ES-I3 (cell line): ENCODE measurements around the gene SLC1A1.
"Not testable (repeated sequence)": the region's sequence is repeated elsewhere in the genome, so short reads cannot be mapped to it uniquely, and the experiment has no call there.

Experiments
- H3K36me3 ChIP-seq: 2 replicates; pipeline ENCODE4 v1.6.1; 2013; ENCODE audit warnings: mild to moderate bottlenecking, low read length, control low read depth, moderate library complexity; ENCODE audit not compliant: insufficient read depth
- H3K4me1 ChIP-seq: 2 replicates; pipeline ENCODE4 v1.6.1; 2013; ENCODE audit warnings: mild to moderate bottlenecking, control low read depth, low read length; ENCODE audit not compliant: insufficient read depth
- H3K9ac ChIP-seq: 2 replicates; pipeline ENCODE4 v1.6.1; 2013; ENCODE audit warnings: low read depth, mild to moderate bottlenecking, low read length, moderate library complexity
- H3K9me3 ChIP-seq: 2 replicates; pipeline ENCODE4 v1.6.1; 2013; ENCODE audit warnings: mild to moderate bottlenecking, low read length, moderate library complexity; ENCODE audit not compliant: control insufficient read depth, insufficient read depth

SLC1A1 gene

DNA sequence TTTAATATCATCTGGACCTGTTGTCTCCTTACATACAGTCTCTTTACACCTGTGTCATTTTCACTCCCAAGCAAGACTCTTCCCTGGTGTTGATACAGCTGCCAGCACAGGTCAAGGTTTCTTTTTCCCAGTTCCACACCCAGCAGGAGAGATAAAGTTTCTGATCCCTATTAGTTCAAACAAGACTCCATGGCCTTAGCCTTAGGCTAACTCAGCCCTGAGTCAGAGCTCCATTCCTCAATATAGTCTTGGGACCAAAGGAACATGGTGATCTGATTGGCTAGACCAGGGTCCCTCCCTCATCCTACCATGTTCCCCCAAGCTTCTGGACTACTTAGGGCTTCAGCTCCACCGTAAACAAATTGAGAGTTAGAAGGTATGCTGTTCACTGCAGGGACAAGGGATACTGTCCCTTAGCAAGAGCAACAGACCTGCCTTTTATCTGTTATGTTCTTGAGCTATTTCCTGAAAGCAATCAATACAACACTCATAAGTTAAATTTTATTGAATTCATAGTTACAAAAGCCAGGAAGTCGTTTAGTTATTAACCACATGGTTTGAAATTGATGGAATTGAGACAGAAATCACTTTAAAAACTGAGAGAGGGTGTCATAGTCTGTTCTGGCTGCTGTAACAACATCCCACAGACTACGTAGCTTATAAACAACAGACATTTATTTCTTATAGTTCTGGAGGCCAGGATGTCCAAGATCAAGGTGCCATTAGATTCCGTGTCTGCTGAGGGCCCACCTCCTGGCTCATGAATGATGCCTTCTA is 20.5 kb downstream of the SLC1A1 start:
- Histone ChIP-seq H3K36me3 (no peaks in the 10 kb centered on the region), H3K9me3 (no peaks in the 10 kb centered on the region), H3K4me1 (peaks cover 12% of the 10 kb centered on the region), H3K9ac (no peak overlapping the region)

DNA sequence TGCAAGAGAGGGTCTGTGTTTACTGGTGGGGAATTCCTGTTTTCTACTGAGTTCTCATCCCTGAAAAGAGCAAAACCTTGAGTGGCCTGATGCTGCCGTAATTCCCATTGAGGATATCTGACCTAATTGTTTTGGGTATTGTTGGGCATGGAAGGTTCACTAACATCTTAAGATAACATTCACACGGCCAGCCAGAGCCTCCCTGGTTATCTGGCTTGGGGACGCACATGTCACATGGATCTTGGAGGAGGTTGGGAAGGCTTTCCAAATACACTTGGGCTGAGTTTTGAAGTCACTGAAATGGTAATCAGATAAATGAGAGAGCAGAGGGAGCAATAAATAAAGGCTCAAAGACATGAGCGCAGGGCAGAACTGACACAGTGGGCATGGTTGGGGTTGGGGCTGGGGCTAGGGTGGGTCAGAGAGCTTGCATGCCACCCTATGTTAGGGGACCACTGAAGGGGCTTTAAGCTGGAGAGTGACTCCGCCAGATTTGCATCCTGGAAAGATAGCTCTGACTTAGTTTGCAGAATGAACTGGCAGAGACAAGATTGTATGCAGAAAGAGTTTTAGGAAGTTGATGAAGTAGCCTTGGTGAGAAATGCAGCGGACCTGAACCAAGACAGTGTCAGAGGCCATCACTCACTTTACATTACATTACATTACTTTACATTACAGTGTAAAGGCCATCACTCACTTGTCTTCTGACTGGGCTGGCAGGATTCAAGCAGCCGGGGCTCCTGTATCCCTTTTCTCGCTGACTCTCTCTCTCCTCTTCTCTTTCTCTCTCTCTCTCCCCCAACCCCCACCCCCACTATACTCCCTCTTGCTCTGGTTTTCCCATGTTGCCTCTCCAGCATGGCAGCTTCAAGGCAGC is 24.2 kb downstream of the SLC1A1 start:
- H3K36me3 ChIP-seq: no peaks in the 10 kb centered on the region
- no peak overlapping the region for H3K9ac ChIP-seq
- peaks cover 14% of the 10 kb centered on the region for H3K4me1 ChIP-seq
- no peaks in the 10 kb centered on the region for H3K9me3 ChIP-seq

GRCh38 chr9:4515958-4516375 is 25.7 kb downstream of the SLC1A1 start:
- H3K9ac ChIP-seq: no peak overlapping the region
- no peaks in the 10 kb centered on the region for H3K9me3 ChIP-seq
- no peaks in the 10 kb centered on the region for H3K36me3 ChIP-seq
- H3K4me1 ChIP-seq: peaks cover 14% of the 10 kb centered on the region

DNA sequence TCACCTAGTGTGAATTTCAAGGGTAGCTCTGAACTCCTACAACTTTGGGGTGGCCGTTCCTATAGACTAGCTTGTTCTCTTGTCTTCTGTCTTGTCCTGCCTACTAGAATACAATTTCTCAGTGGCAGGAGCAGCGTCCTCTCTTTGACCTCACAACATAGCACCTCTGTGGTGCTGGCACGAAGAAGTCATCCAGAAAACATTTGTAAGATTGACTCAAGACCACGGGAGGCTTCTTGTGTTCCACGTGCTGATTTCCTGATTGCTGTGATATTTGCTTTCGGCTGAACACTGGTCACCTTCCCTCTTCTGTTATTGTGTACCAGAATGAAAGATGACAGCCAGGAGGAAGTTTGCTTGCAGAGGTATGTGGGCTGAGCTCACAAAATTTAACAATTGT is 27.0 kb downstream of the SLC1A1 start:
- H3K9ac ChIP-seq: no peak overlapping the region
- no peaks in the 10 kb centered on the region for H3K36me3 ChIP-seq

GRCh38 chr9:4519604-4520003 is 29.3 kb downstream of the SLC1A1 start:
- H3K9me3 ChIP-seq: no peaks in the 10 kb centered on the region
- H3K36me3 ChIP-seq: no peaks in the 10 kb centered on the region
- H3K4me1 ChIP-seq: peaks cover 9% of the 10 kb centered on the region; the same call in 1 of the 2 replicates
- no peak overlapping the region for H3K9ac ChIP-seq

More for the DNA sequence above, 27.0 kb downstream of the SLC1A1 start:
- H3K9me3 ChIP-seq: no peaks in the 10 kb centered on the region
- peaks cover 14% of the 10 kb centered on the region for H3K4me1 ChIP-seq

DNA sequence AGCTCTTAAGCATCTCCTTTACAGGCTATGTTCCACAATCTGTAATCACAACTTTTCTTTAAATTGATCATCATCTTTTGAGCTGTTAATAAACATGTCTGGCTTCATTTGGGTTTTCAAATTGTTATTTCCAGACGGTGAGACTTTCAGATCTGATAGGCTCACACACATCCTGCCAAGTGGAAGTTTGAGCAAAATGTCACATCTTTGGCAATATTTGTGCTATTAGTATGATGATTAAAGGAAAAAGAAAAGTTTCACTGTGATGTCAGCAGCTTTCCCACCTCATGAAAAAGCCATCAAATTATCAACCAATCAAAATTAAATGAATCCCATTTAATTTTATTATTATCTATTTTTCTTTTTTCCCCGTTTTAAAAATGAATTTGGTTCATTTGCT is 29.8 kb downstream of the SLC1A1 start:
- Histone ChIP-seq H3K9me3 (no peaks in the 10 kb centered on the region), H3K4me1 (peaks cover 8% of the 10 kb centered on the region; the same call in 1 of the 2 replicates)

DNA sequence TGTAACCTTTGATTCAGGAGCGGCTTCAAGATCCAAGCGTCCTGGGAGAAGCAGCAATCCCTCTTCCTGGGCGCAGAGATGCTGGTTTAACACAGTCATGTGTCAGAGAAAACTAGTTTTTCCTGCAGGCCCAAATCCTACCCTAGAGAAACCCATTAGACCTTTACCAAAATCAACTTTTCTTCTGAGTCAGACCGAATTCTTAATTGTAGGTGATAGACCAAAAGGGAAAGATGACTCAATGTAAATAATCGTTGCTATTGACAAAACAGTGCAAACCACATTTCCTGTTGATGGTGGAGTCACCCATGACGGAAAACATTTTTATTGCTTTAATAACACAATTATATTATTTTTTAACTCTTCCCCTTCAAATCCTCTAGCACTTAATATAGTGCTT is 40.1 kb downstream of the SLC1A1 start:
- Histone ChIP-seq H3K4me1 (peaks cover 8% of the 10 kb centered on the region; the same call in 1 of the 2 replicates), H3K9ac (no peak overlapping the region), H3K9me3 (no peaks in the 10 kb centered on the region), H3K36me3 (no peaks in the 10 kb centered on the region)

More for the DNA sequence above, 29.8 kb downstream of the SLC1A1 start:
- Histone ChIP-seq H3K9ac (no peak overlapping the region), H3K36me3 (no peaks in the 10 kb centered on the region)

GRCh38 chr9:4530831-4531230 is 40.6 kb downstream of the SLC1A1 start:
- not testable (repeated sequence) for H3K36me3 ChIP-seq, H3K9me3 ChIP-seq, H3K4me1 ChIP-seq, H3K9ac ChIP-seq

- H3K36me3 ChIP-seq: not testable (repeated sequence)
These were observed 41.1 kb downstream of the SLC1A1 start for GRCh38 chr9:4531355-4531754.

GRCh38 chr9:4533881-4534280 is 43.6 kb downstream of the SLC1A1 start:
- H3K4me1 ChIP-seq, H3K36me3 ChIP-seq, H3K9me3 ChIP-seq, H3K9ac ChIP-seq: not testable (repeated sequence)

More at GRCh38 chr9:4531355-4531754, 41.1 kb downstream of the SLC1A1 start:
- H3K4me1 ChIP-seq, H3K9me3 ChIP-seq, H3K9ac ChIP-seq: not testable (repeated sequence)

DNA sequence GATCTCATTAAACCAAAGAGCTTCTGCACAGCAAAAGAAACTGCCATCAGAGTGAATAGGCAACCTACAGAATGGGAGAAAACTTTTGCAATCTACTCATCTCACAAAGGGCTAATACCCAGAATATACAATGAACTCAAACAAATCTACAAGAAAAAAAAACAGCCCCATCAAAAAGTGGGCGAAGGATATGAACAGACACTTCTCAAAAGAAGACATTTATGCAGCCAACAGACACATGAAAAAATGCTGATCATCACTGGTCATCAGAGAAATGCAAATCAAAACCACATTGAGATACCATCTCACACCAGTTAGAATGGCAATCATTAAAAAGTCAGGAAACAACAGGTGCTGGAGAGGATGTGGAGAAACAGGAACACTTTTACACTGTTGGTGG is 45.9 kb downstream of the SLC1A1 start:
- H3K4me1 ChIP-seq, H3K36me3 ChIP-seq, H3K9ac ChIP-seq: not testable (repeated sequence)

DNA sequence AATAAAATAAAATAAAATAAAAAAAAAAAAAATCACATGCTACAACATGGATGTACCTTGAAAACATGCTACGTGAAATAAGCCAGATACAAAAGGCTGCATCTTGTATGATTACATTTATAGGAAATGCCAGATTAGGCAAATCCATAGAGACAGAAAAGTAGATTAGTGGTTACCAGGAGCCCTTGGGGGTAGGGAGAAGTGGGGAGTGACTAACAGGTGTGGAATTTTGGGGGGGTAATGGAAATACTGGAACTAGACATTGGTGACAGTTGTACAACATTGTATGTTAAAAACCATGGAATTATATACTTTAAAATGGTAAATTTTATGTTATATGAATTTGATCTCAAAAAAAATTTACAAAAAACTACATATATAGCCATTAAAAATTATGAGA is 47.3 kb downstream of the SLC1A1 start:
- peaks cover 17% of the 10 kb centered on the region for H3K4me1 ChIP-seq
- peaks cover 4% of the 10 kb centered on the region; the same call in 1 of the 2 replicates for H3K36me3 ChIP-seq
- H3K9ac ChIP-seq: no peak overlapping the region
- peaks cover 6% of the 10 kb centered on the region; the same call in 1 of the 2 replicates for H3K9me3 ChIP-seq

More for the DNA sequence above, 45.9 kb downstream of the SLC1A1 start:
- H3K9me3 ChIP-seq: not testable (repeated sequence)

- H3K9me3 ChIP-seq: peaks cover 6% of the 10 kb centered on the region; the same call in 1 of the 2 replicates
- H3K9ac ChIP-seq: no peak overlapping the region
- peaks cover 4% of the 10 kb centered on the region; the same call in 1 of the 2 replicates for H3K36me3 ChIP-seq
- H3K4me1 ChIP-seq: peaks cover 17% of the 10 kb centered on the region
These were observed 47.8 kb downstream of the SLC1A1 start for GRCh38 chr9:4538107-4538506.

DNA sequence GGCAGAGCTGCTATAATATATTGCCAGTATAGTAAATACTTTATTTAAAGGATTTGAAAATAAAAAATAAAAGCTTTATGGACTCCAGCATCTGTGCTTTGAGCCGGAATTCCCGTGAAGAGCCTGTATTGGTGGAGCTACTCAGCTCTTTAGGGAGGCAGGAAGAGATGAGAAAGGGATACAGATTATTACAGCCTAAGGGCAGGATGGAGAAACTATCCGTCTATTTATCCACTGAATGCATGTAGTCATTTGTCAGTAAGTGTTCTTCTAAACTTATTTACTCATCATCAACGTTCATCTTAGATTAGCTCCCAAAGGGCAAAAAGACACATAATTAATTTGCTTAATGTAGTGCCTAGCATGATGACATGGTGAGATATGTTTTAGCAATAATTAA is 48.4 kb downstream of the SLC1A1 start:
- peaks cover 17% of the 10 kb centered on the region for H3K4me1 ChIP-seq
- peaks cover 6% of the 10 kb centered on the region; the same call in 1 of the 2 replicates for H3K9me3 ChIP-seq
- H3K9ac ChIP-seq: no peak overlapping the region
- H3K36me3 ChIP-seq: peaks cover 4% of the 10 kb centered on the region; the same call in 1 of the 2 replicates
